NCI-H524 treated with DMSO at 0.1 percent for 48 hours (cell line): ENCODE results near the gene EPAS1.

ENCODE experiments used
- DNase-seq: peaks from one replicate; lab custom pipeline; 2025; lab: John Stamatoyannopoulos, UW

EPAS1 gene

GRCh38 chr2:46296840-46297545, at the start of gene EPAS1:
EPAS1 (plus strand) TSS chr2:46297407; CDS start chr2:46297912, 505 bp downstream.
- DNase-seq = no peak

DNA sequence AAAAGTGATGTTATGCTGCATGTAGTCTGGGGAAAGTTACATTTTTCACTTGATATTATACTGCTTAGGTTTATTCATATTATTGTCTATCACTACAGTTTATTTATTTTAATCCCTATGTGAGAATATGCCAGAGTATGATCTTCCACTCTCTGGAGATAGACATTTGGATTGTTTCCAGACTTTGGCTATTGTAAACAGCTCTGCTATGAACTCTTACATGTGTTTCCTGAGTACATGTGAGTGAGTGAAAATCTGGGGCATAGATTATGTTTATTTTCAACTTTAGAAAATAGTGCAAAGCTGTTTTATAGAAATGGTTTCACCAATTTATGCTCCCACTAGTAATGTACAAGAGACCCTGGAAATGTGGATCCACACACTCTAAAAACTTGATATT, 49.0 kb upstream of the EPAS1 start:
- no peak for DNase-seq

- DNase-seq = no peak
Observed at GRCh38 chr2:46249654-46250053, 47.6 kb upstream of the EPAS1 start.

- no peak for DNase-seq
Observed at GRCh38 chr2:46252891-46253659, 44.1 kb upstream of the EPAS1 start.

DNA sequence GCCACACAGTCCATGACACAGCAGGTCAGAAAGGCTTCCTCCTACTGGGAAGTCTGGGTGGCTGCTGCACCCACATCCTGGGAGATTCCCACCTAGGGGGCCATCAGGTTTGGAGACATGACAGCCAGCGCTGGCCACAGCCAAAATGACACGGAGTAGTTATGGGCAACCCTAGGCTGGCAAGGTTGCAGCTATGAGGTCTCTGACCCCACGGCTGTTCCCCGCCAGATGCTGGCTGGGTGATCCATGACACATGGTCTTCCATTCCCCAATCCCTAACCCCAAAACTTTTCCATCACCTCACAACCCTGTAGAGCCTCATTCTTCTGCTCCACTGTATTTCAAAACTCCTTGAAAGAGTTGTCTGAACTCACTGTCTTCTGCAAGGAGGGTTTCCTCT, 42.7 kb upstream of the EPAS1 start:
- no peak for DNase-seq

DNA sequence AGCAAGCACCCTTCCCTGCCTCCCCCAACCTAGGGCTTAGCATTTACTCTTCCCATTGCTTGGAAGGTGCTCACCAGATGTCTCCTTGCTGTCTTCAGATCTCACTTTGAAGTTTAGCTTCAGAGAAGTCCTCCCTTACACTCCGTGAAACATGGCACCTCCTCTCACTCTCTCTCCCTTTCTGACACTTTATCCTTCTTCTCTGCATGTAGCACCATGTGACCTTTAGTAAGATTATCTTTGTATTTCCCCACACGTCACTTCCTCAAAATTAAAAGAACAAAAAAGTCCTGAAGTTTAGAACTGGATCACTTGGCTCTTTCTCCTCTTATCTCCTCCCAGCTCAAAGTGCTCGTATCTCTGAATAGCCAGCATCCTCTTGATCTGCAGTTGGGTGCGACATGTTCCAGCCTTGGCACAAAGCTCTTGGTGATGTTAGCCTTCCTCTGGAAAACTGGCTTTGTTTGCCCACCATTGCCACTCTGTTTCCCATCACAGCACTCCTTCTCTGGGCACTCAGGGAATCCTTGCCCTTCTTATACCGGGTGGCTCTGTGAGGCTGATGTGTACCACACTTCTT, 40.6 kb upstream of the EPAS1 start:
- no peak for DNase-seq

DNA sequence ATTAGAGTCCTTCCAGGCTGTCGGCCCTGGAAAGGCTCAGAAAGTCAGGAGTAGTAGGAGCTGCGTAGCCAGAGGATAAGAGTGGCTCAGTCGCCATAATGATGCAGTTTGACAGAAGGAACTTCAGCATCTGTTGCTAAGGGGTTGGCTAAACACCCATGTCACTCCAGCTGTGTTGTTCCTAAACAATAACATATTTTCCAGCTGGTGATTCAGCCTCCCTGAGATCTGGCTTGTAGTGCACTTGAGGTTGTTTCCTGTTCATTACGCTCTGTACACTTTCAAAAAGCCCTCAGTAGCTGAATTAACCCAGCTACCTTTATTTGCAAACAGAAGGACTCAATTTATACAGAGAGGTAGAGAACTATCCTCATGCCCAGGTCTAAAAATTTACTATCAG, 39.7 kb upstream of the EPAS1 start:
- DNase-seq = peak; percentile 52

DNA sequence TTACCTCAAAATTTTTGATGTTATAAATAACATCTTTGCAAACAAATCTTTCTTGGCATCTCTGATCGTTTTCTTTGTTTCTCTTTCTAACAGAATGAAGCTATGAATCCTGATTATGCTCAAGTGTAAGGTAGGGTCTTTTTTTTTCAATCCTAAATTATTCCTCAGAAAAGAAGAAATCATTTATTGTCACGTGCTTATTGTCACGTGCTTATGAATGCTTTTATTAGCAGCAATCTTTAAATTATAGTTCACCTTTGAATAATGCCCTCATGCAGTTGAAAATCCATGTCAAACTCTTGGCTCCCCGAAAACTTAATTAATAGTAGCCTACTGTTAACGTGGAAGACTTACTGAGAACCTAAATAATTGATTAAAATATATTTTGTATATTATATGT, 39.2 kb upstream of the EPAS1 start:
- DNase-seq = no peak

- no peak for DNase-seq
Observed at GRCh38 chr2:46258937-46259776, 38.0 kb upstream of the EPAS1 start.

- no peak for DNase-seq
Observed at GRCh38 chr2:46259777-46260168, 37.4 kb upstream of the EPAS1 start.

DNA sequence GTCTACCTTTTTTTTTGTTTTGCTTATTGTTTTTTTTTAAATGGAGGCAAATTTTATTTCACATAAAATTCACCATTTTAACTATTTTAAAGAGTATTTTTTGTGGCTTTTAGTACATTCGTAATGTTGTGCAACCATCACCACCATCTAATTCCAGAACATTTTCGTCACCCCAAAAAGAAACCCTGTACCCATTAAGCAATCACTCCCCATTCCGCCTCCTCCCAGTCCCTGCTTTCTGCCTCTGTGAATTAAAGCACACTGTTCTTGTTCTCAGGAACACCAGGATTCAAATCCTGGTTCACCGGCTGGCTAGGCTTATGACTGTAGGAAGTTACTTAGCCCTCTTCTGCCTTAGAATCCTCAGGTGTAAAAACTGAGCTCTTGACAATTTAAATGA, 36.9 kb upstream of the EPAS1 start:
- no peak for DNase-seq

DNA sequence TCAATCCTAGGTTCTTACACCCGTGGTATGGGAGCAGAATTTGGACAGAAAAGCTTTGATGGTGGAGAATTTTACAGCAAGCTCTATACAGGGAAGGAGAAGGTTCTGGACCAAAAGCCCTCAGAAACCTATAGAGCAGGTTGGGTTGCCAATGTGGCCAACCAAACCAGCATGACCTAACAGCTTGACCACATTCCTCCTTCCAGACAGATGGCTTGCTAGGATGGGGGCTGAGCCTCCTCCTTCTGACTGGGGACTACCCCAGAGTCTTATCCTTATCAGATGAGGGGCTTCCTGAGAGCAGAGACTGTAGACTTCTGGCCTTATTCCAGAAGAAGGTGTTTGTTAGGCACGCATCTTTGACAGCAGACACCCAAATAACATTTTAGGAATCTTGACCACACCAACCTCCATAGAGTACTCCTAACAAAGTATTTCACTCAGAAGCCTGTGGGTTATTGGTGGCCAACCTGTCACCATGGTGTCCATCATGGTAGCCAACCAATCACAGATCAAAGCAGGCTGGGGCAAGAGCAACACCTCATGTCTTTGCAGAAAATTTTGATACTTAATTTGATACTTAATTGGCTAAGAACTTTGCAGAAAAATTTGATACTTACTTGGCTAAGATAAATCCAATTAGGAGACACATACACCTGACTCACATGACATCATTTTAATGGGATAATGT, 34.8 kb upstream of the EPAS1 start:
- DNase-seq = no peak

DNA sequence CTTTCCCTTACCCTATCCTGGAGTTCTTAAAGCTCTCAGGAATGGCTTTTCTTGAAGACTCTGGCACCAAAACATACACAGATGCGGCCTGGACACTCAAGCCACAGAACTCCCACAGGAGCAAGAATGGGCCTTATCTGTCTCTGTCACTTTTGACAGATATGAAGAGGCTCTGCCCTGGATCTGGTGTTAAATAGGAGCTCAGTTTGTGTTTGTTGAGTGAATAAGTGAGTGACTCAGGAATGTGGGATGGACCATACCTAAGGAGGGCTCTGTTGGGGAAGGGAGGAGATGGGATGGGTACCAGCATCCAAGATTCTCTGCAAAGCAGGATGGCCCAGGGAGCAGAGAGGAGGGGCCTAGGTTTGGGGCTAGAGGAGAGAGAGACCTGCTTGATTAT, 33.9 kb upstream of the EPAS1 start:
- no peak for DNase-seq

DNA sequence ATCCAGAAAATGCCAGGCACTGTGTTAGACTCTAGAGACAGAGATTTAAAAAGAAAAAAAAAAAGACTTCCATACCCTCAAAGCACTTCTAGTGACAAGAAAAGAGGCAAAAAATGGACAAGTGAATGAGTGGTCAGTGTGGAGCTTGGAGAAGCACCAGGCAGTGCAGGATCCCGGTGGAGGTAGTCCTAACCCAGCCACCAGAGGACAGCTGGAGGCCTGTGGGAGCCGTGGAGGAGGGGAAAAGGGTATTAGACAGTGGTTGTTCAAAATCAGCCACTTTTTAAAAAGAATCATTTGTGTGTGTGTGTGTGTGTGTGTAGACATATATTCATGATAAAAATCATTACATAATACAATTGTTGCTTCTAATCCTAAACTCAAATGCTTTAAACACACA, 32.8 kb upstream of the EPAS1 start:
- DNase-seq = no peak

DNA sequence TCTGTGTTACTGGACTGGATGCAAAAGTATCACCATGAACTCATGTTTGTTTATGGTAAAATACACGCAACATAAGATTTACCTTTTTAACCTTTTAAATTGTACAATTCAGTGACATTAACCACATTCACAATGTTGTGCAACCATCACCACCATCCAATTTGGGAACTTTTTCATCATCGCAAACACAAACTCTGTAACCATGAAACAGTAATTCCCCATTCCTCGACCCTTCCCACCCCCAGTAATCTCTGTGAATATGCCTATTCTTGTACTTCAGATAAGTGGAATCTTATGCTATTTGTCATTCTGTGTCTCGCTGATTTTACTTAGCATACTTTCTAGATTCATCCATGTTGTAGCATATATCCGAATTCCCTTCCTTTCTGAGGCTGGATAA, 31.1 kb upstream of the EPAS1 start:
- no peak for DNase-seq

DNA sequence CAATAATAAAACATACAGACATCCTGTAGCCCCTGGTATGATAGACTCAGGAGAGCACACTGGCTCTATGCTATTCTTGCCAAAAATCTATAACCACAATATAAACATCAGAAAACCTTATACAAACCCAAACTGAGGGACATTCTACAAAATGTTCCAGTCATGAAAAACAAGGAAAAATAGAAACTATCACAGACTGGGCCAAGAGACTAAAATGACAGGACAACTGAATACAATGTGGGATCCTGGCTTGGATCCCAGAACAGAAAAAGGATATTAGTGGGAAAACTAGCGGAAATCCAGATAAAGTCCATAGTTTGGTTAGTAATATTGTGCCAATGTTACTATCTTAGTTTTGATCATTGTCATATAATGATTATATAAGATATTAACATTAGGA, 29.6 kb upstream of the EPAS1 start:
- DNase-seq = no peak

- no peak for DNase-seq
Observed at GRCh38 chr2:46268196-46268595, 29.0 kb upstream of the EPAS1 start.

DNA sequence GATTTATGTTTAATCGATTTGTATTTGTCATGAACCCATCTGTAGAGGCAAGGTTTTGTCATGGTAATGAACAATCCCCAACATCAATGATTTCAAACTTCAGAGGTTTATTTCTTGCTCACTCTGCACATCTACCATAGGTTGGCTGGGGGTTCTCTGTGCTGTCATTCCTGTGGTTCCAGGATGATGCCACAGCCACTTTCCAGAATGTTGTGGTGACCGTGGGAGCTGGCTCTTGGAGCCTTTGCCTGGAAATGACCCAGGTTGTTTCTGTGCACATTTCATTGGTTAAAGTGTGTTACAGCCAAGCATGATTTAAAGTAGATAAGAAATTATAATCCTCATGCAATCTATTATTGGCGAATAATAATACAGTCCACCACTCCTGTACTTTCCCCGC, 28.2 kb upstream of the EPAS1 start:
- DNase-seq = no peak

DNA sequence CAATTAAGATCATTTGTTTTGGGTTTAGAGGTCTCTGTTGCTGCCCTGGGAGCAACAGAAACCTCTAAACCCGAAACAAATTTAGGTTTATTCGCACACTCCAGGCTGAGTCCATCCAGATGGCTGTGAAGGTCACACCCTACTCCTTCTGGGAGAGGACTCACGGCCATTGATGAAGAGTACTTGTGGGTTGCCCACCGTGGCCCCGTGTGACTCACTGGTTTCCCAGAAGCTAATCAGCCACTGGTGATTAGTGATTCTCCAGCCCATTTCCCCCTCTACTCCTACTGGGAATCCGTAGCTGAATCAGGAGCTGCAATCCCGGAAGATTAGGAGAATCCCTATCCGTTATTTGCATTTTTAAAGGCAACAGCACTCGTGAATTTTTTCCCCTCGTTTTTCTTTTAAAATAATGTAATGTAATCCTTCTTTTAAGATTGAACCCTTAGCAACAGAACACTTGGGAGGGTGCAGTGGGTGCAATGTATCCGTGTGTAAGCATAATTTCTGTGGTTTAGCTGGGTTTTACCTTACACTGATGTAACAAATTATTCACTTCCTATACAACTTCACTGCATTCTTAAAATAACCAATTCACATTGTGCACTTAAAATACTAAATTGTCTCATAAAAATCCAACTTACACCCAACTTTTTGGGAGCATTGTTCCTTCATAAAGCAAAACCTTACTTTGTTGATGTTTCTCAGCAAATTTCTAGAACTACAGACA, 27.5 kb upstream of the EPAS1 start:
- DNase-seq = no peak

- DNase-seq = no peak
Observed at GRCh38 chr2:46270384-46270783, 26.8 kb upstream of the EPAS1 start.

DNA sequence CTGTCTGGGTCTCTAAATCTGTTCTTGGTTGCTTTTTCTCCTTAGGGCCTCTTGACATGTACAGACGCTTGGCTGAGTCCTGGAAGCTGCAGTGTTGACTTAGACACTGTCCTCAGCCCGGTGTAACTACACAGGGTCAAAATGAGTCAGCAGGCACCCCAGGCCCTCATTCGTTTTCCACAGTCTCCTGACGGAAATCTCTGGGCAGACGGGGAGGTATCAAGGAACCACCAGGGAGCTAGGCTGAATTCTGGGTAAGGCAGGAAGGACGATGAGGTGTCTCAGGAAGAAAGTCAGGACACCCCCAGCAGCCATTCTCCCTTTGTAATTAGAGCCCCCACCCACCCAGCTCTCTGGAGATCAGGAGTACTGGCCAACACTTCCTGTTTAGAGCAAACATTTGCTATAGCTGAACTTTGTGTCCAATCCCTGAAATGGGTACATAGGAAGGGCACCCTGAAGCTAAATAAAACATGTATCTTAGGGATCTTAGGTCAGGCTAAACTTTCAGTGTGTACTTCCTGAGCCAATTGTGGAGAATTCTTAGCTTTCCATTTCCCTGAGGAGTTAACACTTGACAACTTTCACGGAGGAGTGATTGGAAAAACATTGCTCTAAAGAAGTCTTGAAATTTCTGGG, 23.9 kb upstream of the EPAS1 start:
- DNase-seq = no peak
